ENCODE measurements around the gene ABHD14A. TPM values are rescaled to one million over a fixed set of nuclear protein-coding genes. Genes with fewer than 3 reads are reported as not detected.

ABHD14A gene
- total RNA-seq, 1 donor from 2014 or later: 11.8 TPM

- no peaks in the 10 kb centered on the region for H4K20me1 ChIP-seq (ENCODE audit: insufficient read depth, low read length)
- no peak overlapping the region for H3K4me3 ChIP-seq (ENCODE audit: insufficient read depth, low read depth, low read length)
- H3K36me3 Mint-ChIP-seq (ENCODE audit: low read depth, unreplicated experiment): no peaks in the 10 kb centered on the region
- H3K9me3 ChIP-seq (ENCODE audit: insufficient read depth, low read depth, low read length): no peaks in the 10 kb centered on the region
- no peak overlapping the region for H3K4me2 ChIP-seq (ENCODE audit: low read length)
- TF ChIP-seq, protein P1, sequence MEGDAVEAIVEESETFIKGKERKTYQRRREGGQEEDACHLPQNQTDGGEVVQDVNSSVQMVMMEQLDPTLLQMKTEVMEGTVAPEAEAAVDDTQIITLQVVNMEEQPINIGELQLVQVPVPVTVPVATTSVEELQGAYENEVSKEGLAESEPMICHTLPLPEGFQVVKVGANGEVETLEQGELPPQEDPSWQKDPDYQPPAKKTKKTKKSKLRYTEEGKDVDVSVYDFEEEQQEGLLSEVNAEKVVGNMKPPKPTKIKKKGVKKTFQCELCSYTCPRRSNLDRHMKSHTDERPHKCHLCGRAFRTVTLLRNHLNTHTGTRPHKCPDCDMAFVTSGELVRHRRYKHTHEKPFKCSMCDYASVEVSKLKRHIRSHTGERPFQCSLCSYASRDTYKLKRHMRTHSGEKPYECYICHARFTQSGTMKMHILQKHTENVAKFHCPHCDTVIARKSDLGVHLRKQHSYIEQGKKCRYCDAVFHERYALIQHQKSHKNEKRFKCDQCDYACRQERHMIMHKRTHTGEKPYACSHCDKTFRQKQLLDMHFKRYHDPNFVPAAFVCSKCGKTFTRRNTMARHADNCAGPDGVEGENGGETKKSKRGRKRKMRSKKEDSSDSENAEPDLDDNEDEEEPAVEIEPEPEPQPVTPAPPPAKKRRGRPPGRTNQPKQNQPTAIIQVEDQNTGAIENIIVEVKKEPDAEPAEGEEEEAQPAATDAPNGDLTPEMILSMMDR (IDR thresholded peaks at IDR 0.05; ENCODE audit: insufficient read depth, low read depth, low read length): peak; percentile 83
- no peak for TF ChIP-seq EZH2 (IDR thresholded peaks at IDR 0.05; ENCODE audit: insufficient read depth, low read length)
- no peak overlapping the region for H3K9ac ChIP-seq (ENCODE audit: low read length)
- H2AFZ ChIP-seq (ENCODE audit: low read depth, low read length): no peak overlapping the region
- H3K27ac ChIP-seq (ENCODE audit: low read depth, low read length): no peak overlapping the region
- peaks cover 21% of the 10 kb centered on the region for H3K4me1 ChIP-seq (ENCODE audit: insufficient read depth, low read length)
- peak; percentile 18 for DNase-seq (ENCODE audit: low read depth)
- no peak for FAIRE-seq
- peaks cover 17% of the 10 kb centered on the region for H3K4me1 Mint-ChIP-seq (ENCODE audit: low read depth, unreplicated experiment)
- H3K27me3 Mint-ChIP-seq (ENCODE audit: low read depth, unreplicated experiment): peaks cover 10% of the 10 kb centered on the region
- no peaks in the 10 kb centered on the region for H3K36me3 ChIP-seq (ENCODE audit: insufficient read depth, low read length)
- H3K79me2 ChIP-seq (ENCODE audit: insufficient read depth, low read length): no peaks in the 10 kb centered on the region
- H3K27ac Mint-ChIP-seq (ENCODE audit: unreplicated experiment): no peak overlapping the region
- H3K9me3 Mint-ChIP-seq (ENCODE audit: unreplicated experiment): no peaks in the 10 kb centered on the region
- no peaks in the 10 kb centered on the region for H3K27me3 ChIP-seq (ENCODE audit: insufficient read depth, low read length)
- no peak overlapping the region for H3K4me3 Mint-ChIP-seq (ENCODE audit: unreplicated experiment)
Observed at GRCh38 chr3:52001443-52001974, 26.6 kb downstream of the ABHD14A start.

DNA sequence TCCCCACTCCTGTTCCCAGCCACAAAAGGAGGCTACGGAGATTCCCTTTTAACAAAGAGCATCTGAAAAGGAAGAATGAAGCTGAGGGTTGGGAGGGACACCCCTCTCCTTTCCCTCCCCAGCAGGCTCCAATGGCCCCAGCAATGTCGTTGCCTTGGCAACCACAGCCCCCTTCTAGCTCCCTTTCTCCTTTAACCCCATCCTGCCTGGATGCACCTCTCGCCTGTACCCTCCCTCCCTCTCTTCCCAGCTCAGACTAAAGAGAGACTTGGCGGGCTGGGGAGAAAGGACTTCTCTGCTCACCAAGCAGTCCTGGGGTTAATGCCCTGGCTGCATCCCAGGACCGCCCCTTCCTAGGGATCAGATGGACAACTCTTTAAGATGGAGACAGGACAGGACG is 27.9 kb downstream of the ABHD14A start:
- no peak for FAIRE-seq
- no peak overlapping the region for H3K4me3 ChIP-seq (ENCODE audit: insufficient read depth, low read depth, low read length)
- no peak overlapping the region for H3K4me3 Mint-ChIP-seq (ENCODE audit: unreplicated experiment)

More for the DNA sequence above, 27.9 kb downstream of the ABHD14A start:
- no peaks in the 10 kb centered on the region for H3K36me3 Mint-ChIP-seq (ENCODE audit: low read depth, unreplicated experiment)
- Histone ChIP-seq H3K36me3 (ENCODE audit: insufficient read depth, low read length) (no peaks in the 10 kb centered on the region), H4K20me1 (ENCODE audit: insufficient read depth, low read length) (no peaks in the 10 kb centered on the region), H2AFZ (ENCODE audit: low read depth, low read length) (no peak overlapping the region), H3K79me2 (ENCODE audit: insufficient read depth, low read length) (no peaks in the 10 kb centered on the region), H3K4me1 (ENCODE audit: insufficient read depth, low read length) (peaks cover 21% of the 10 kb centered on the region), H3K9ac (ENCODE audit: low read length) (no peak overlapping the region), H3K27ac (ENCODE audit: low read depth, low read length) (no peak overlapping the region), H3K9me3 (ENCODE audit: insufficient read depth, low read depth, low read length) (no peaks in the 10 kb centered on the region), H3K4me2 (ENCODE audit: low read length) (no peak overlapping the region), H3K27me3 (ENCODE audit: insufficient read depth, low read length) (no peaks in the 10 kb centered on the region)
- peaks cover 10% of the 10 kb centered on the region for H3K27me3 Mint-ChIP-seq (ENCODE audit: low read depth, unreplicated experiment)
- H3K4me1 Mint-ChIP-seq (ENCODE audit: low read depth, unreplicated experiment): peaks cover 16% of the 10 kb centered on the region
- no peak overlapping the region for H3K27ac Mint-ChIP-seq (ENCODE audit: unreplicated experiment)
- no peak for DNase-seq (ENCODE audit: low read depth)
- H3K9me3 Mint-ChIP-seq (ENCODE audit: unreplicated experiment): no peaks in the 10 kb centered on the region
- TF ChIP-seq EZH2 (IDR thresholded peaks at IDR 0.05; ENCODE audit: insufficient read depth, low read length): no peak
- TF ChIP-seq, protein P1 (IDR thresholded peaks at IDR 0.05; ENCODE audit: insufficient read depth, low read depth, low read length): no peak

All from astrocyte (in vitro differentiated cells and primary cell).